HEK293T (cell line): Measurements from ENCODE around the gene NACAD.

Experiments
- FOXA1 ChIP-seq: fragments of 450-650 bp; IDR thresholded peaks from 2 replicates; pipeline ENCODE4 v1.6.1; 2016; ENCODE audit warnings: mild to moderate bottlenecking
- HDGF ChIP-seq: fragments of 450-650 bp; IDR thresholded peaks from 2 replicates; pipeline ENCODE4 v1.6.1; 2017; ENCODE audit warnings: antibody characterized with exemption, borderline replicate concordance

DNA sequence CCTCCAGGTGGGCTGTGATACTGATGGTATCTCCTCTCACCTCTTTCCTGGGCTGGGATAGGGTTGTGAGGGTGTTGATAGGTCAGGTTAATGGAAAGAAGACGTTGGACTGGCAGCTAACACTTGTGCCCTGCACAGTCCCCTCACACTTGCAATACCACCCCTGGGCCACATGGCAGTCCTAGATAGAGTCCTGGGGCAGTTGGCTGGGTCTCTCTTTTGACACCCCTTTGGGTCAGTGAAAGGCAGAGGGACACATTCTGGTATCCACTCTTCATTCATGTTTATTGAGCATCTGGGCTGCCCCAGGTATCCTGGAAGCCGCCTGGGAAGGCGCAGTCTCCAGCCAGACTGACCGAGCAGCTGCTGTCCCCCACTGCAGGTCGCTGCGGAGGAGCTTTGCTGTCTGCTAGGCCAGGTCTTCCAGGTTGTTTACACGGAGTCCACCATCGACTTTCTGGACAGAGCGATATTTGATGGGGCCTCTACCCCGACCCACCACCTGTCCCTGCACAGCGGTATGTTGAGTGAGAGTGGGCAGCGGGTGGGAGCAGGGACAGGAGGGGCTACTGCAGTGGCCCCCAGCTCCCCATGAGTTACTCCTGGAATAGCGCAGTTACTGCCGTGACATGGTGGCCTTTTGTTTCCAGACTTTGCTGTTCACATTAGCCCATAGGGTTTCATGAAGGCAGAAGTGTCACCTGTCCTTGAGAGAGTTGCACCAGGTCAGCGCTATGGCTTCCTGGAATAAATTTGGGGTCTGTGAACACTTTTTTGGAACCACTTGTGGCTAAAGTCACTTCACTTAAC, 19.1 kb downstream of the NACAD start:
- TF ChIP-seq FOXA1 (no peak), HDGF (no peak)
